GM23338 (cell line): ENCODE results near the gene HVCN1. TPM values are rescaled to one million over a fixed set of nuclear protein-coding genes. Genes with fewer than 3 reads are reported as not detected.

ENCODE experiments used
- ATAC-seq: fragments of 200-7000 bp; cut with Tn5 transposase; 3 replicates; pipeline ENCODE4 v1.9.1; 2020
- DNase-seq: peaks from one replicate; pipeline ENCODE4 v3.0.0-alpha.2; 2015; ENCODE audit warnings: low spot score
- H2AFZ ChIP-seq: fragments of 200-600 bp; sonication (generic); 2 replicates; pipeline ENCODE4 v1.8.0; 2016; ENCODE audit warnings: antibody characterized with exemption, mild to moderate bottlenecking, moderate library complexity
- H3F3A ChIP-seq: fragments of 200-600 bp; sonication (generic); replicated peaks from 2 replicates; pipeline ENCODE4 v1.8.0; 2017; ENCODE audit warnings: antibody characterized with exemption, mixed run types, low read depth
- H3K27ac ChIP-seq: fragments of 200-600 bp; sonication (generic); 2 replicates; pipeline ENCODE4 v1.6.1; 2016; ENCODE audit warnings: low read depth
- H3K27me3 ChIP-seq: fragments of 200-600 bp; sonication (generic); 2 replicates; pipeline ENCODE4 v1.8.0; 2016; ENCODE audit warnings: mild to moderate bottlenecking, mixed run types, moderate library complexity; ENCODE audit not compliant: insufficient read depth
- H3K36me3 ChIP-seq: fragments of 200-600 bp; sonication (generic); 2 replicates; pipeline ENCODE4 v1.8.0; 2016; ENCODE audit warnings: mild to moderate bottlenecking; ENCODE audit not compliant: insufficient read depth
- H3K4me1 ChIP-seq: fragments of 200-600 bp; sonication (generic); 2 replicates; pipeline ENCODE4 v1.8.0; 2016; ENCODE audit warnings: mild to moderate bottlenecking, moderate library complexity; ENCODE audit not compliant: insufficient read depth
- H3K4me2 ChIP-seq: fragments of 200-600 bp; sonication (generic); 2 replicates; pipeline ENCODE4 v1.7.1; 2017; ENCODE audit warnings: mixed run types
- H3K4me3 ChIP-seq: fragments of 200-600 bp; sonication (generic); 2 replicates; pipeline ENCODE4 v1.6.1; 2016; ENCODE audit warnings: mixed run types
- H3K79me2 ChIP-seq: fragments of 200-600 bp; sonication (generic); replicated peaks from 2 replicates; pipeline ENCODE4 v1.8.0; 2017; ENCODE audit warnings: mild to moderate bottlenecking; ENCODE audit not compliant: insufficient read depth
- H3K9me2 ChIP-seq: fragments of 200-600 bp; sonication (generic); 2 replicates; pipeline ENCODE4 v1.8.0; 2017; ENCODE audit not compliant: insufficient read depth
- H4K20me1 ChIP-seq: fragments of 200-600 bp; sonication (generic); replicated peaks from 2 replicates; pipeline ENCODE4 v1.8.0; 2017; ENCODE audit warnings: mild to moderate bottlenecking; ENCODE audit not compliant: insufficient read depth
- H3K27ac Mint-ChIP-seq: 2 replicates; pipeline ENCODE4 v1.8.0; 2020; ENCODE audit warnings: inconsistent platforms, mild to moderate bottlenecking, moderate library complexity, mixed read lengths
- H3K27me3 Mint-ChIP-seq: 3 replicates; pipeline ENCODE4 v1.8.0; 2022; ENCODE audit warnings: low read depth, mild to moderate bottlenecking, moderate library complexity, mixed read lengths, inconsistent platforms; ENCODE audit not compliant: insufficient read depth, poor library complexity
- H3K36me3 Mint-ChIP-seq: 3 replicates; pipeline ENCODE4 v1.8.0; 2021; ENCODE audit warnings: low read depth, mild to moderate bottlenecking, inconsistent platforms, moderate library complexity, mixed read lengths
- H3K4me1 Mint-ChIP-seq: 3 replicates; pipeline ENCODE4 v1.8.0; 2020; ENCODE audit warnings: mild to moderate bottlenecking, inconsistent platforms, mixed read lengths
- H3K4me3 Mint-ChIP-seq: 3 replicates; pipeline ENCODE4 v1.8.0; 2021; ENCODE audit warnings: moderate library complexity, mild to moderate bottlenecking, inconsistent platforms, mixed read lengths
- H3K9me3 Mint-ChIP-seq: 3 replicates; pipeline ENCODE4 v1.8.0; 2020; ENCODE audit warnings: moderate library complexity, mild to moderate bottlenecking, inconsistent platforms, mixed read lengths
- CREB1 ChIP-seq: fragments of 250-450 bp; sonication (Bioruptor Pico); IDR thresholded peaks from 2 replicates; pipeline ENCODE4 v1.5.0; 2020; ENCODE audit warnings: low read depth, mild to moderate bottlenecking, moderate library complexity
- CTCF ChIP-seq, 2 experiments: fragments of 200-600 bp in 1 of 2; sonication (generic) in 1 of 2; conservative IDR thresholded peaks; 2 replicates each; pipeline versions ENCODE4 v1.5.1 to v1.6.1; 2016 to 2017; ENCODE audit warnings: antibody characterized with exemption in 2 of 2, low read depth in 2 of 2, mild to moderate bottlenecking in 2 of 2, moderate library complexity in 1 of 2
- ETS1 ChIP-seq: IDR thresholded peaks from 2 replicates; pipeline ENCODE4 v1.6.1; 2016; ENCODE audit warnings: antibody characterized with exemption
- EZH2 ChIP-seq: fragments of 200-600 bp; sonication (generic); IDR thresholded peaks from one replicate; pipeline ENCODE4 v1.8.0; 2017; ENCODE audit warnings: antibody characterized with exemption, mild to moderate bottlenecking, low read depth; ENCODE audit not compliant: unreplicated experiment
- EZH2phosphoT487 ChIP-seq: fragments of 200-600 bp; sonication (generic); IDR thresholded peaks from one replicate; pipeline ENCODE4 v1.8.1; 2018; ENCODE audit warnings: antibody characterized with exemption; ENCODE audit not compliant: unreplicated experiment
- JUNB ChIP-seq: IDR thresholded peaks from one replicate; pipeline ENCODE4 v1.6.1; 2016; ENCODE audit warnings: antibody characterized with exemption; ENCODE audit not compliant: unreplicated experiment
- POLR2AphosphoS5 ChIP-seq: IDR thresholded peaks from 2 replicates; pipeline ENCODE4 v1.6.1; 2016; ENCODE audit warnings: antibody characterized with exemption, low read depth
- REST ChIP-seq: IDR thresholded peaks from one replicate; pipeline ENCODE4 v1.6.1; 2018; ENCODE audit warnings: antibody characterized with exemption; ENCODE audit not compliant: unreplicated experiment
- STAT1 ChIP-seq: IDR thresholded peaks from one replicate; pipeline ENCODE4 v1.6.1; 2016; ENCODE audit warnings: antibody characterized with exemption; ENCODE audit not compliant: unreplicated experiment
- ZNF331 ChIP-seq: fragments of 250-450 bp; sonication (Bioruptor Pico); IDR thresholded peaks from 2 replicates; pipeline ENCODE4 v1.5.0; 2020; ENCODE audit warnings: low read depth, mild to moderate bottlenecking, moderate library complexity
- ZNF462 ChIP-seq: fragments of 250-450 bp; sonication (Bioruptor Pico); IDR thresholded peaks from 2 replicates; pipeline ENCODE4 v1.5.0; 2020; ENCODE audit warnings: mild to moderate bottlenecking, moderate library complexity
- polyA plus RNA-seq: library from polyadenylated mRNA; unstranded; fragments of >200 nt; fragmentation: Nextera tagmentation; extraction: Ambion mirVana; gene quantifications from 2 replicates; pipeline ENCODE4 v1.2.1, GENCODE V29; 2016
- total RNA-seq: library from RNA; depleted of rRNA; stranded (reverse); fragments of >200 nt; shearing (Covaris generic); gene quantifications from 2 replicates; pipeline ENCODE4 v1.2.3, GENCODE V29; 2014

HVCN1 gene
- total and polyA plus RNA-seq, 2 experiments from 2014 or later = 10.4 to 10.7 TPM

- no peak overlapping the region for H3K27ac Mint-ChIP-seq
Measured at GRCh38 chr12:110647631-110648040, 41.3 kb downstream of the HVCN1 start.

More at GRCh38 chr12:110647631-110648040, 41.3 kb downstream of the HVCN1 start:
- H3K9me3 Mint-ChIP-seq = no peaks in the 10 kb centered on the region
- 0 out of 3 replicates have a peak, but pooled peaks cover 1% of the 10 kb centered on the region for H3K4me1 Mint-ChIP-seq
- Histone ChIP-seq H3F3A (no peaks in the 10 kb centered on the region), H3K36me3 (no peaks in the 10 kb centered on the region), H3K27ac (no peak overlapping the region), H3K79me2 (no peaks in the 10 kb centered on the region), H3K4me3 (no peak overlapping the region), H3K9me2 (no peaks in the 10 kb centered on the region), H2AFZ (no peak overlapping the region), H4K20me1 (no peaks in the 10 kb centered on the region), H3K27me3 (no peaks in the 10 kb centered on the region), H3K4me2 (no peak overlapping the region), H3K4me1 (no peaks in the 10 kb centered on the region)
- ATAC-seq (no peak), DNase-seq (no peak)
- H3K27me3 Mint-ChIP-seq = peaks cover 3% of the 10 kb centered on the region
- H3K36me3 Mint-ChIP-seq = 0 out of 3 replicates have a peak, but pooled peaks cover 3% of the 10 kb centered on the region
- H3K4me3 Mint-ChIP-seq = no peak overlapping the region
- no peak for TF ChIP-seq ZNF331 (CRISPR knock-in tag)
- TF ChIP-seq POLR2AphosphoS5 = no peak
- no peak for TF ChIP-seq ZNF462 (CRISPR knock-in tag)
- no peak for TF ChIP-seq CREB1 (CRISPR knock-in tag)
- no peak for TF ChIP-seq ETS1
- no peak for TF ChIP-seq EZH2
- TF ChIP-seq EZH2phosphoT487 = no peak
- no peak for TF ChIP-seq JUNB
- no peak for TF ChIP-seq CTCF (conservative IDR thresholded peaks at IDR 0.05; ENCODE audit: low read depth in 2 of 2)
- TF ChIP-seq STAT1 = no peak
- no peak for TF ChIP-seq REST
